Esophagus squamous epithelium (tissue), 4 donors: ENCODE measurements around the gene SDS.

Experiments used
- CTCF ChIP-seq, 6 experiments: fragments of 450-650 bp in 4 of 6; fragments of 200-600 bp in 2 of 6; sonication (generic) in 2 of 6; IDR thresholded peaks; one replicate each; pipeline ENCODE4 v1.5.1; 2016 to 2019; ENCODE audit warnings: antibody characterized with exemption in 6 of 6, mild to moderate bottlenecking in 4 of 6, moderate library complexity in 4 of 6
- POLR2A ChIP-seq, 4 donors: fragments of 450-650 bp; IDR thresholded peaks; one replicate each; pipeline ENCODE4 v1.6.1; 2017; ENCODE audit warnings: antibody characterized with exemption in 4 of 4, mild to moderate bottlenecking in 4 of 4, moderate library complexity in 3 of 4

GRCh38 chr12:113422030-113422885, 18.6 kb upstream of the SDS start, which contains the start of gene SDSL:
- TF ChIP-seq POLR2A (IDR thresholded peaks at IDR 0.05), result peak in 1 of 4 donors; percentile 48
- TF ChIP-seq CTCF (IDR thresholded peaks at IDR 0.05), result no peak
